HG02623 (cell line): Measurements from ENCODE around the gene SIT1.
A peak's percentile ranks its signal among the peaks of the same experiment; 100 is the strongest.

Experiments used
- ATAC-seq: cut with Tn5 transposase; IDR thresholded peaks from one replicate; pipeline ENCODE4 v1.9.1; 2021; ENCODE audit warnings: moderate library complexity; ENCODE audit not compliant: unreplicated experiment

Gene SIT1

DNA sequence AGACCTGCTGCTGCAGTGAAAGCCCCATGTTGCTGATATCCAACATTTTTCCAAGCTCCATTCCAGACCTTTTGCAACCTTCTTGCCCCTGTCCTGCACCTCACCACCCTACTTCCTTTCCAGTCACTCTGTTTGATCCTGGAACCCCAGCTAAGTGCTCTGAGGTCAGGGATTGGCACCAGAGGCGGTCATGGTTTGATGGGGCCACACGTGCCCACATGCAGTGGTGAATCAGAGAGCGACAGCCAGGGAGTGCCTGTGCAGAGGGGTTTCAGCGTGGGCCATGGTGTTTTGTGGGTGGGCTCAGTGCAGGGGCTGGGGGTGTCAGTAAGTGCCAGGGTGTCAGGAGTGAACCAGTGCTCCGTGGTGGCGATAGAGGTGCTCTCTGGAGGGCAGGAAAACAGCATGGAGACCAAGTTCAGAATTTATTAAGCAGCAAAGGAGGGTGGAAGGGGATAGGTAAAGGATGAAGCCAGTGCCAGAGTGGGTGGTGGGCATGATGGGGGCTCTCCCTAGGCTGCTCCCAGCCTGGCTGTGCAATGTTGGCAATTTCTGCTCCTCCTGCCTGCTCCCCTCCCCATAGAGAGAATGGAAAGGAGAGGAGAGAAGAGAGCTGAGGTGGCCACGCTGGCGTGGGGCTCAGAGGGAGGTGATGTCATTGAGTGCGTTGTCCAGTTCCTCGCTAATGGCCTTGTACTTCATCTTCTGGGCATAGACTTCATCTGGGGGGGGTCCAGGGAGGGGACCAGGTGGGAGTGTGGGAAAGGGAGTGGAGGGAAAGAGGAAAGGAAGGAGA lies 32.0 kb upstream of the SIT1 start:
- no peak for ATAC-seq

DNA sequence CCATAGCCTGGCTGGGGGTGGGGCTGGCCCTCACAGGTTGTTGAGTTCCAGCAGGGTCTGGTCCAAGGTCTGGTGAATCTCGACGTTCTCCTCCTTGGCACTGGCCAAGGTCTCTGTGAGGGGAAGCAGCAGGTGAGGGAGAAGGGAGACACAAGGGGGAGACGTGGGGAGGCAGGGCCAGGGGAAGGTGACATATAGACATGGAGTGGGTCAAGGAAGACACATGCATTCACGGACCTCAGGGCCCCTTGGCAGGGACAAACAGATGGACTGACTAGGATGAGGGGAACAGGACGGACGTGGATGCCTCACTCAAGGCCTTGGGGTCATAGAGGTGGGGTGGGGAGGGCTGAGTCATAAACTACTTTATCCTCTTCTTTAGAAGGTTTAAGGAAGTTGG lies 31.3 kb upstream of the SIT1 start:
- no peak for ATAC-seq

DNA sequence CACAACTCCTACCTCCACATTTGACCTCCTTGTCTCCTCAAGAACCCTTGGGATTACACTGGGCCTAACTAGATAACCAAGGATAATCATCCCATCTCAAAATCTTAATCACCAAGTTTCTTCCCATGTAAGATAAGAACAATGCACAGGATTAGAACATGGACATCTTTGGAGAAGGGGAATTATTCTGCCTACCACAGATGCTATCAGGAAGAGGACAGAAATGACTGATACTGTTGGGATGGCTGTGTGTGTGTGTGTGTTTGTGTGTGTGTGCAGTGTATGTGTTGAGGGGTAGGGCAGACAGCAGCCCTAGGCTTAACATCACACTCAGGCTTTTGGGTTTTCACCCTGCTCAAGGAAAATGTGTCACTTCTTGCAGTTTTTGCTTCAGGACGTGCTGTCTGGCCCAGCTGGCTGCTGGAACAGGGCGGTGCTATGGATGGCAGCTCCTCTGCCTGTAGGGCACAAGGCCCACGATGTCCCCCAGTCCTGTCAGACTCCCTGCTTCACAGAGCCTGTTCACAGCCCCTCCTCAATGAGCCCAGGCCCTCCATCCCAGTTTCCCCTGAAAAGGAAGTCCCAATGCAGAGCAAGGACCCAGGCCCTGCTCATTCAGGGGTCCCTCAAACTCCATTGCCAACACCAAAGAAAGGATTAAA lies 30.7 kb upstream of the SIT1 start:
- no peak for ATAC-seq

- peak; percentile 43 for ATAC-seq
Measured at GRCh38 chr9:35680331-35681105, 29.8 kb upstream of the SIT1 start.

- ATAC-seq: no peak
Measured at GRCh38 chr9:35679766-35680330, 29.1 kb upstream of the SIT1 start.

GRCh38 chr9:35679091-35679490 lies 28.4 kb upstream of the SIT1 start:
- ATAC-seq: no peak

GRCh38 chr9:35675732-35676392 lies 25.1 kb upstream of the SIT1 start:
- ATAC-seq: no peak

DNA sequence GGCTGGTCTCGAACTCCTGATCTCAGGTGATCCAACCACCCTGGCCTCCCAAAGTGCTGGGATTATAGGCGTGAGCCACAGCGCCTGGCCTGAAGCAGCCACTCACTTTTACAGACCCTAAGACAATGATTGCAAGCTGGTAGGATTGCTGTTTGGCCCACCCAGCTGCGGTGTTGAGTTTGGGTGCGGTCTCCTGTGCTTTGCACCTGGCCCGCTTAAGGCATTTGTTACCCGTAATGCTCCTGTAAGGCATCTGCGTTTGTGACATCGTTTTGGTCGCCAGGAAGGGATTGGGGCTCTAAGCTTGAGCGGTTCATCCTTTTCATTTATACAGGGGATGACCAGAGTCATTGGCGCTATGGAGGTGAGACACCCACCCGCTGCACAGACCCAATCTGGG lies 24.5 kb upstream of the SIT1 start:
- ATAC-seq: no peak

DNA sequence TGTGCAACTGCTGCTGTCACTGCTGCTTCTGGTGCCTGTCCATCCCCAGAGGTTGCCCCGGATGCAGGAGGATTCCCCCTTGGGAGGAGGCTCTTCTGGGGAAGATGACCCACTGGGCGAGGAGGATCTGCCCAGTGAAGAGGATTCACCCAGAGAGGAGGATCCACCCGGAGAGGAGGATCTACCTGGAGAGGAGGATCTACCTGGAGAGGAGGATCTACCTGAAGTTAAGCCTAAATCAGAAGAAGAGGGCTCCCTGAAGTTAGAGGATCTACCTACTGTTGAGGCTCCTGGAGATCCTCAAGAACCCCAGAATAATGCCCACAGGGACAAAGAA lies 23.3 kb upstream of the SIT1 start:
- ATAC-seq: no peak

- no peak for ATAC-seq
Measured at GRCh38 chr9:35673132-35674024, 22.6 kb upstream of the SIT1 start, which contains the start of gene CA9. CA9 (plus strand) TSS chr9:35673928; CDS start chr9:35673960, 32 bp downstream.

DNA sequence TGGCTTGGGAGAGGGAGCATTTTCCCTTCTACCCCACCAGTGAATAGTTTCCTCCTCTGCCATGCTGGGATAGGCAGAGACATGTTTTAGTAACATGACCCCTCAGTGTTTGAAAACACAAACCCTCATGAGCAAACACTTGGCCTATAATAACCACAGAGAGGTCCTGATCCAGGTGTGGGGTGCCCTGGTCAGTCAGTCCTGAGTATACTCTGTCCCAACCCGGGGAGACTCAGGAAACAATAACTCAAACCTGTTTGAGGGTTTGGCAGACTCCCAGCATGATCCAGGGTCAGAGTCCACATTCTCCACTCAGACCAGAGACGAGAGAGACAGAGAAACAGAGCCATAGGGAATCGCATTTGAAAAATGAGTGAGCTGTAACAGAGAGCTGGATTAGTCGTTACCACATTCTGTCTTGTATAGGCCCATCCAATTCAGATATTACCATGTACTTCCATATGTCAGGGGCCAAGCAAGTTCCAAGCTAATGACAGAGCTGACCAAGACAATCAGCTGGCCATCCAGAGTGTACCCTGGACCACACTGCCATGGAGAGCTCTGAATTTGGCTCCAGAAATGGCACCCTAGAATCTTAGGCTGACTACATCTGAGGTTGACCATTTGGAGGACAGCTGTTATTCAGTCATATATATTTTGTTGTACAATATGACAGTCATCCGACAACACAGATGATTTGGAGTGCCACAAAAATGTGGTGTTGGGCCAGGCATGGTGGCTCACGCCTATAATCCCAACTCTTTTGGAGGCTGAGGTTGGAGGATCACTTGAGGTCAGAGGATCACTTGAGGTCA lies 18.8 kb upstream of the SIT1 start:
- no peak for ATAC-seq

GRCh38 chr9:35667939-35668338 lies 17.2 kb upstream of the SIT1 start:
- ATAC-seq: no peak

DNA sequence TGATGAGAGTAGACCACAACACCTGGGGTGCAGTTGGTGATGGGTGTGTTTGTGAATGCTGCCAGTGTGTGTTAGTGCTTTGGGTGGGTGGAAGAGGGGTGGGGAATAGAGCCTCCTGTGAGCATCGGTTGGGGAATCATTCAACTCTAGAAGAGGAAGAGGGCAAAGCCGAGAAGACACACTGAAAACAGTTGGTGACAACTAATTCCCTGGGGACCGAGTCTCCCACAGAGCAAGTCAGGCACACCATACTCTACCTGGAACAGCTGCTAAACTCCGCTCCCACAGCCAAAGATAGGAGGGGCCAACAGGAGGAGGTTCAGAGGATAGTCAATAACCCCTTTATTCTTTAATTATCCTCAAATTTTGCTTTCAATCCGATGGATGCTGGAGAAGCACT lies 15.8 kb upstream of the SIT1 start:
- no peak for ATAC-seq

DNA sequence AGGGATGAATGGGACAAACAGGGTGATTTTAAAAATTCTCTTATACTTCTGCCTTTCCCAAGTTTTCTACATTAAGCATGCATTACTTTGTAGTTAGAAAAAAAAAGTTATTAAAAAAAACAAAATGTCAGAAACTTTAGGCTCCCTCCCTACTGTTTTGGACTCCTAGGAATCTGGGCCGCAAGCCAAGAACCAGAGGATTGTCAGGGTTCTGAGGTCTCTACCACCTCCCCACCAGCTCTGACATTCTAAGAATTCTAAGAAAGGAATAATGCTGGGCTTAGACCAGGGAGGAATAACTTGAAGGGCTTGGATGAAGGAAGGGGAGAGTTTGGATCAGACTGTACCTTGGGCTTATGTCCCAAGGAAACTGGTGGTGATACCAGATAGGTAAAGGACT lies 15.3 kb upstream of the SIT1 start:
- no peak for ATAC-seq

- no peak for ATAC-seq
Measured at GRCh38 chr9:35665471-35665818, 14.7 kb upstream of the SIT1 start.

GRCh38 chr9:35664531-35665470 lies 14.1 kb upstream of the SIT1 start, which contains the start of gene ARHGEF39:
ARHGEF39 (minus strand) TSS chr9:35665195; CDS start chr9:35665169, 26 bp downstream.
- ATAC-seq: peak; percentile 61

DNA sequence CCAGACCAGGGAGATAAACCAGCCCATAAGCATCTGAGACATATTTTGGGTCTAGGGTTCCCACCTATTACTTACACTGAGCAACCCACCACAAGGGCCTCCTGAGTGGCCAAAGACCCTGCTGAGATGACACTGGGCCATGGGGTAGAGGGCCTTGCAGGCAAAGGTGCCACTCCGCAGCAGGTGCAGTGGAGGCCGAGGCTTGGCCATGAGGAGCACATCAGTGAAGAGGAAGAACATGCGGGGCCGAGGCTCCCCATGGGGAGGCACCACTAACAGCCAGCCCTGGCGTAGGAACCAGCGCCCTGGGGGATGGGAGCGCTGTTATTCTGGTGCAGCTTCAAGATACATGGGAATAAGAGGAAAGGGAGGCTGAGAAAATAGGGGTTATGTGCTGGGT lies 11.7 kb upstream of the SIT1 start:
- ATAC-seq: no peak

GRCh38 chr9:35661756-35662350 lies 11.1 kb upstream of the SIT1 start:
- no peak for ATAC-seq
